IMR-90 (cell line): ENCODE measurements around the gene DAZ1.
"Not testable (repeated sequence)": the region's sequence is repeated elsewhere in the genome, so short reads cannot be mapped to it uniquely, and the experiment has no call there.

Experiments
- BHLHE40 ChIP-seq: fragments of 150-350 bp; IDR thresholded peaks from 2 replicates; pipeline ENCODE4 v1.6.1; 2016; ENCODE audit warnings: mild to moderate bottlenecking, low read depth, low read length
- POLR2A ChIP-seq: IDR thresholded peaks from 2 replicates; pipeline ENCODE4 v1.6.1; 2012; ENCODE audit warnings: mild to moderate bottlenecking, low read depth, low read length
- TF ChIP-seq, protein P1 (sequence below): conservative IDR thresholded peaks from 2 replicates; pipeline ENCODE4 v1.5.1; 2012; ENCODE audit warnings: mild to moderate bottlenecking, low read depth, low read length, improper control_type of control experiment
- TF ChIP-seq, protein P2 (sequence below): fragments of 150-350 bp; IDR thresholded peaks from 2 replicates; pipeline ENCODE4 v1.6.1; 2017; ENCODE audit warnings: mild to moderate bottlenecking, antibody characterized with exemption, low read length, low read depth

DNA sequence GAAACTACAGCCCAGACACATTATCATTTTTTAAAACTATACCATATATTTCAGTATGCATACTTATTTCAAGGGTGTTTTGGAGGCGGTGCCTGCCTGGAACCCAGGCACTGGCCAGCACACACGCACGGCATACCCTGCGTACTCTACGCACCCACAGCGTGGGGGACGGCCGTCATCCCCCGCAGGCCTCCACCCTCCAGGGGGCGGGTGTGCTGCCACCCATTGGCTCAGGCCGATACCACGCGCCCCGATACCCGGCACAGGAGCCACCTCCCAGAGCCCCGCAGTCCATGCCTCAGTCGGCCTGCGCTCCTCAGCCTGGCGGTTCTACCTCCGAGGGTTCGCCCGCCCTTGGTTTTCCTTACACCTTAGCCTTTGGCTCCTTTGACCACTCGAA, 20.4 kb upstream of the DAZ1 start, which contains the start of gene DAZ2:
- TF ChIP-seq, protein P1, sequence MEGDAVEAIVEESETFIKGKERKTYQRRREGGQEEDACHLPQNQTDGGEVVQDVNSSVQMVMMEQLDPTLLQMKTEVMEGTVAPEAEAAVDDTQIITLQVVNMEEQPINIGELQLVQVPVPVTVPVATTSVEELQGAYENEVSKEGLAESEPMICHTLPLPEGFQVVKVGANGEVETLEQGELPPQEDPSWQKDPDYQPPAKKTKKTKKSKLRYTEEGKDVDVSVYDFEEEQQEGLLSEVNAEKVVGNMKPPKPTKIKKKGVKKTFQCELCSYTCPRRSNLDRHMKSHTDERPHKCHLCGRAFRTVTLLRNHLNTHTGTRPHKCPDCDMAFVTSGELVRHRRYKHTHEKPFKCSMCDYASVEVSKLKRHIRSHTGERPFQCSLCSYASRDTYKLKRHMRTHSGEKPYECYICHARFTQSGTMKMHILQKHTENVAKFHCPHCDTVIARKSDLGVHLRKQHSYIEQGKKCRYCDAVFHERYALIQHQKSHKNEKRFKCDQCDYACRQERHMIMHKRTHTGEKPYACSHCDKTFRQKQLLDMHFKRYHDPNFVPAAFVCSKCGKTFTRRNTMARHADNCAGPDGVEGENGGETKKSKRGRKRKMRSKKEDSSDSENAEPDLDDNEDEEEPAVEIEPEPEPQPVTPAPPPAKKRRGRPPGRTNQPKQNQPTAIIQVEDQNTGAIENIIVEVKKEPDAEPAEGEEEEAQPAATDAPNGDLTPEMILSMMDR = not testable (repeated sequence)
- TF ChIP-seq POLR2A, BHLHE40: not testable (repeated sequence)
- TF ChIP-seq, protein P2, sequence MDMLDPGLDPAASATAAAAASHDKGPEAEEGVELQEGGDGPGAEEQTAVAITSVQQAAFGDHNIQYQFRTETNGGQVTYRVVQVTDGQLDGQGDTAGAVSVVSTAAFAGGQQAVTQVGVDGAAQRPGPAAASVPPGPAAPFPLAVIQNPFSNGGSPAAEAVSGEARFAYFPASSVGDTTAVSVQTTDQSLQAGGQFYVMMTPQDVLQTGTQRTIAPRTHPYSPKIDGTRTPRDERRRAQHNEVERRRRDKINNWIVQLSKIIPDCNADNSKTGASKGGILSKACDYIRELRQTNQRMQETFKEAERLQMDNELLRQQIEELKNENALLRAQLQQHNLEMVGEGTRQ = not testable (repeated sequence)
